NCI-H524 treated with DMSO at 0.1 percent for 48 hours (cell line): ENCODE results near the gene ABHD17A.
A peak's percentile ranks its signal among the peaks of the same experiment; 100 is the strongest.
"Not testable (repeated sequence)": the region's sequence is repeated elsewhere in the genome, so short reads cannot be mapped to it uniquely, and the experiment has no call there.

Source experiments
- DNase-seq: peaks from one replicate; lab custom pipeline; 2025; lab: John Stamatoyannopoulos, UW

Gene ABHD17A

GRCh38 chr19:1910177-1910576, 24.9 kb upstream of the ABHD17A start:
- no peak for DNase-seq

GRCh38 chr19:1909761-1910080, 24.4 kb upstream of the ABHD17A start:
- DNase-seq = no peak

GRCh38 chr19:1908364-1908678, 23.0 kb upstream of the ABHD17A start:
- DNase-seq = no peak

GRCh38 chr19:1907563-1908363, 22.5 kb upstream of the ABHD17A start:
- no peak for DNase-seq

- DNase-seq = no peak
Measured at GRCh38 chr19:1906985-1907562, 21.8 kb upstream of the ABHD17A start.

- DNase-seq = no peak
Measured at GRCh38 chr19:1905863-1906375, 20.6 kb upstream of the ABHD17A start.

- peak; percentile 92 for DNase-seq
Measured at GRCh38 chr19:1905110-1905862, 20.0 kb upstream of the ABHD17A start, which contains the start of the genes ADAT3 and SCAMP4. Gene ADAT3, plus strand, starts transcription at chr19:1905399. Its CDS starts 6,649 bp downstream, at chr19:1912048. Gene SCAMP4, plus strand, starts transcription at chr19:1905399. Its CDS starts 9,621 bp downstream, at chr19:1915020.

GRCh38 chr19:1904860-1905109, 19.5 kb upstream of the ABHD17A start:
- DNase-seq = no peak

GRCh38 chr19:1902923-1903322, 17.6 kb upstream of the ABHD17A start:
- no peak for DNase-seq

- DNase-seq = no peak
Measured at GRCh38 chr19:1901940-1902404, 16.7 kb upstream of the ABHD17A start.

GRCh38 chr19:1896508-1896907, 11.2 kb upstream of the ABHD17A start:
- no peak for DNase-seq

GRCh38 chr19:1893791-1894190, 8.5 kb upstream of the ABHD17A start:
- no peak for DNase-seq

GRCh38 chr19:1889907-1890306, 4.6 kb upstream of the ABHD17A start:
- DNase-seq = no peak

- DNase-seq = no peak
Measured at GRCh38 chr19:1888385-1888784, 3.1 kb upstream of the ABHD17A start.

- DNase-seq = not testable (repeated sequence)
Measured at GRCh38 chr19:1886360-1886759, 1.1 kb upstream of the ABHD17A start.

- no peak for DNase-seq
Measured at GRCh38 chr19:1884719-1885334, 469 bp downstream of the ABHD17A start.

- DNase-seq = no peak
Measured at GRCh38 chr19:1884291-1884718, 991 bp downstream of the ABHD17A start.

GRCh38 chr19:1883784-1884183, 1.5 kb downstream of the ABHD17A start:
- DNase-seq = no peak

GRCh38 chr19:1882786-1883692, 2.3 kb downstream of the ABHD17A start:
- DNase-seq = no peak

GRCh38 chr19:1882089-1882785, 3.1 kb downstream of the ABHD17A start:
- DNase-seq = no peak
